Esophagus muscularis mucosa (tissue), 4 donors: ENCODE measurements around the gene OR1J2. TPM values are rescaled to one million over a fixed set of nuclear protein-coding genes. Genes with fewer than 3 reads are reported as not detected.
A peak's percentile ranks its signal among the peaks of the same experiment; 100 is the strongest.

Experiments used
- DNase-seq: peaks from one replicate; pipeline ENCODE4 v3.0.0-alpha.2; 2017; ENCODE audit errors: extremely low spot score
- H3K27ac ChIP-seq, 4 donors: fragments of 200-600 bp; sonication (generic); replicated peaks in 1 of 4; 1 replicate in 3 of 4; 2 replicates in 1 of 4; pipeline ENCODE4 v1.5.1; 2016 to 2019; ENCODE audit warnings: mild to moderate bottlenecking in 1 of 4
- H3K27me3 ChIP-seq, 4 donors: fragments of 200-600 bp; sonication (generic); one replicate each; pipeline versions ENCODE4 v1.5.1 to v1.6.0; 2016 to 2019
- H3K36me3 ChIP-seq, 4 donors: fragments of 200-600 bp; sonication (generic); one replicate each; pipeline ENCODE4 v1.5.1; 2016 to 2019
- H3K4me1 ChIP-seq, 4 donors: fragments of 200-600 bp; sonication (generic); one replicate each; pipeline ENCODE4 v1.5.1; 2016 to 2019
- H3K4me3 ChIP-seq, 4 donors: fragments of 200-600 bp; sonication (generic); 1 replicate in 2 of 4; 2 replicates in 2 of 4; pipeline ENCODE4 v1.5.1; 2016 to 2019; ENCODE audit warnings: mild to moderate bottlenecking in 4 of 4, moderate library complexity in 1 of 4
- H3K9me3 ChIP-seq, 4 donors: fragments of 200-600 bp; sonication (generic); 1 replicate in 3 of 4; 2 replicates in 1 of 4; pipeline ENCODE4 v1.5.1; 2016 to 2019
- EP300 ChIP-seq: sonication (generic); formaldehyde crosslinking; IDR thresholded peaks from one replicate; pipeline ENCODE4 v1.6.1; 2017; ENCODE audit warnings: antibody characterized with exemption
- POLR2A ChIP-seq: fragments of 450-650 bp; IDR thresholded peaks from one replicate; pipeline ENCODE4 v1.6.1; 2017; ENCODE audit warnings: antibody characterized with exemption, moderate library complexity, mild to moderate bottlenecking, low read depth
- POLR2AphosphoS5 ChIP-seq, 2 donors: sonication (generic); formaldehyde crosslinking; IDR thresholded peaks; one replicate each; pipeline ENCODE4 v1.6.1; 2017; ENCODE audit warnings: antibody characterized with exemption in 2 of 2
- WGBS: methylation state at CpG from one replicate; pipeline ENCODE4 v1.1.5; 2018; 5-methylcytosine and 5-hydroxymethylcytosine counted together
- intact Hi-C: fragments of 100-400 bp; cut with DNase I; formaldehyde crosslinking; loops from one replicate; pipeline ENCODE4 v1.15.1; 2023
- total RNA-seq, 4 donors: library from RNA; depleted of rRNA; stranded (reverse); fragments of >200 nt; gene quantifications; one replicate each; pipeline versions ENCODE4 v1.1.0 to v1.2.1, GENCODE V29; 2016
- TF ChIP-seq, protein P1 (sequence below), 3 experiments: fragments of 200-600 bp in 2 of 3; fragments of 450-650 bp in 1 of 3; sonication (generic) in 2 of 3; IDR thresholded peaks; one replicate each; pipeline ENCODE4 v1.5.1; 2017 to 2019; ENCODE audit warnings: antibody characterized with exemption in 3 of 3, mild to moderate bottlenecking in 2 of 3, moderate library complexity in 1 of 3

Gene OR1J2, protein sequence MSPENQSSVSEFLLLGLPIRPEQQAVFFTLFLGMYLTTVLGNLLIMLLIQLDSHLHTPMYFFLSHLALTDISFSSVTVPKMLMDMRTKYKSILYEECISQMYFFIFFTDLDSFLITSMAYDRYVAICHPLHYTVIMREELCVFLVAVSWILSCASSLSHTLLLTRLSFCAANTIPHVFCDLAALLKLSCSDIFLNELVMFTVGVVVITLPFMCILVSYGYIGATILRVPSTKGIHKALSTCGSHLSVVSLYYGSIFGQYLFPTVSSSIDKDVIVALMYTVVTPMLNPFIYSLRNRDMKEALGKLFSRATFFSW
- not detected for total RNA-seq

GRCh38 chr9:122510502-122510901 lies at the start of gene OR1J2:
OR1J2 (plus strand) TSS chr9:122510802; CDS start chr9:122510802, 0 bp downstream.
- Histone ChIP-seq H3K4me3 (no peak within 1 kb of the TSS), H3K27ac (no peak within 1 kb of the TSS), H3K9me3 (no peaks in the 10 kb centered on the region), H3K27me3 (no peaks in the 10 kb centered on the region), H3K4me1 (no peaks in the 10 kb centered on the region), H3K36me3 (no peaks in the 10 kb centered on the region)
- intact Hi-C loops, result no loop called here
- WGBS, result 73% methylated on average over 6 of the region's 6 CpGs
- TF ChIP-seq POLR2AphosphoS5 (IDR thresholded peaks at IDR 0.05), result no peak
- DNase-seq, result no peak

DNA sequence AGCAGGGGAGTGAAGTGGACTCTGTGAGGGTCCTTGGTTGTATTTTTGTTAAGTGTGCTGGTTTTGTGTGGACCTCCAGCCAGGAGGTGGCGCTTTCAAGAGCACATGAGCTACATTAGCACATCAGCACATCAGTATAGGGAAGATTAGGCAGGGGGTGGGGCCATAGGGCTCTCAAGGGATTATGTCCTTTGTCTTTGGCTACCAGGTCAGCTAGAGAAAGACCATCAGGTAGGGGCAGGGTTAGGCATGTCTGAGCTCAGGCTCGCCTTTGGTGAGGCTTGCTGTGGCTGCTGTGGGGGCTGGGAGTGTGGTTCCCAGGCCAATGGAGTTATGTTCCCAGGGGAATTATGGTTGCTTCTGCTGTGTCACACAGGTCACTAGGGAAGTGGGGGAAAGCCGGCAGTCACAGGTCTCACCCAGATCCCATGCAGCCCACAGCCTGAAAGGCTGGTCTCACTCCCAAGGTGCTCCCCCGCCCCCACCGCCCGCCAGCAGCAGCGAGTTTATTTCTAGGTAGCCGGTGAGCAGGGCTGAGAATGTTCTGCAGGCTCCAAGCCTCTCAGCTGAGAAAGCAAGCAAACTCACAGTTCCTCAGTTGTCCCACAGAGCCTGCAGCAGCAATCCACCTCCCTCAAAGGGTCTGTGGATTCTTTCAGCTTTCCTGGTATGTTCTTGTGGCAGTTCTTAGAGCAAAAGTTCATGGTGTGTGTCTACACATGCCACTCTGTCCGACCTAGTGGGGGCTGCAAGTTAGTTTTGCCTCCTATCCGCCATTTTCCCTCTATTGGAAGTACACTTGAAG lies 46.6 kb upstream of the OR1J2 start:
- intact Hi-C loops, result loop anchor here (2.0 kb wide), 1 partner anchor 347 kb away; no protein-coding TSS in a partner anchor

GRCh38 chr9:122464633-122465567 lies 45.7 kb upstream of the OR1J2 start:
- H3K4me3 ChIP-seq, result peak overlapping the region; percentile 39 to 56 (median 44)
- TF ChIP-seq, protein P1, sequence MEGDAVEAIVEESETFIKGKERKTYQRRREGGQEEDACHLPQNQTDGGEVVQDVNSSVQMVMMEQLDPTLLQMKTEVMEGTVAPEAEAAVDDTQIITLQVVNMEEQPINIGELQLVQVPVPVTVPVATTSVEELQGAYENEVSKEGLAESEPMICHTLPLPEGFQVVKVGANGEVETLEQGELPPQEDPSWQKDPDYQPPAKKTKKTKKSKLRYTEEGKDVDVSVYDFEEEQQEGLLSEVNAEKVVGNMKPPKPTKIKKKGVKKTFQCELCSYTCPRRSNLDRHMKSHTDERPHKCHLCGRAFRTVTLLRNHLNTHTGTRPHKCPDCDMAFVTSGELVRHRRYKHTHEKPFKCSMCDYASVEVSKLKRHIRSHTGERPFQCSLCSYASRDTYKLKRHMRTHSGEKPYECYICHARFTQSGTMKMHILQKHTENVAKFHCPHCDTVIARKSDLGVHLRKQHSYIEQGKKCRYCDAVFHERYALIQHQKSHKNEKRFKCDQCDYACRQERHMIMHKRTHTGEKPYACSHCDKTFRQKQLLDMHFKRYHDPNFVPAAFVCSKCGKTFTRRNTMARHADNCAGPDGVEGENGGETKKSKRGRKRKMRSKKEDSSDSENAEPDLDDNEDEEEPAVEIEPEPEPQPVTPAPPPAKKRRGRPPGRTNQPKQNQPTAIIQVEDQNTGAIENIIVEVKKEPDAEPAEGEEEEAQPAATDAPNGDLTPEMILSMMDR (IDR thresholded peaks at IDR 0.05), result peak; percentile 83 to 85 (median 85)
- TF ChIP-seq EP300, result no peak
- TF ChIP-seq POLR2AphosphoS5 (IDR thresholded peaks at IDR 0.05), result peak; percentile 47 to 52
- no peak for TF ChIP-seq POLR2A
- H3K36me3 ChIP-seq, result no peaks in the 10 kb centered on the region
- DNase-seq, result no peak
- H3K27me3 ChIP-seq, result no peaks in the 10 kb centered on the region
- WGBS, result 12% methylated on average over 10 of the region's 10 CpGs
- H3K27ac ChIP-seq, result peak overlapping the region in 2 of 4 donors; percentile 5 to 26
- no peaks in the 10 kb centered on the region for H3K9me3 ChIP-seq
- peaks cover 7 to 17% (median 13%) of the 10 kb centered on the region in 4 donors for H3K4me1 ChIP-seq
- intact Hi-C loops, result loop anchor here (2.0 kb wide), 1 partner anchor 346 kb away; no protein-coding TSS in a partner anchor

More for the DNA sequence above, 46.6 kb upstream of the OR1J2 start:
- no peaks in the 10 kb centered on the region for H3K27me3 ChIP-seq
- 75% methylated on average over 9 of the region's 10 CpGs for WGBS
- peak overlapping the region; percentile 39 to 56 (median 44) for H3K4me3 ChIP-seq
- TF ChIP-seq POLR2AphosphoS5 (IDR thresholded peaks at IDR 0.05) (no peak), EP300 (no peak), POLR2A (no peak)
- TF ChIP-seq, protein P1 (IDR thresholded peaks at IDR 0.05), result no peak
- no peaks in the 10 kb centered on the region for H3K36me3 ChIP-seq
- no peak for DNase-seq
- peaks cover 7 to 17% (median 13%) of the 10 kb centered on the region in 4 donors for H3K4me1 ChIP-seq
- H3K9me3 ChIP-seq, result no peaks in the 10 kb centered on the region
- H3K27ac ChIP-seq, result peak overlapping the region in 1 of 4 donors; percentile 26

- H3K36me3 ChIP-seq, result no peaks in the 10 kb centered on the region
- no peaks in the 10 kb centered on the region for H3K27me3 ChIP-seq
- no peak for DNase-seq
- intact Hi-C loops, result no loop called here
- TF ChIP-seq POLR2AphosphoS5 (IDR thresholded peaks at IDR 0.05), result no peak
- TF ChIP-seq, protein P1 (IDR thresholded peaks at IDR 0.05), result no peak
- no peak for TF ChIP-seq POLR2A
- no peak for TF ChIP-seq EP300
- no peaks in the 10 kb centered on the region for H3K9me3 ChIP-seq
- H3K27ac ChIP-seq, result no peak overlapping the region
- H3K4me1 ChIP-seq, result peaks cover 7 to 17% (median 13%) of the 10 kb centered on the region in 4 donors
- 75% methylated on average over 3 of the region's 3 CpGs for WGBS
- no peak overlapping the region for H3K4me3 ChIP-seq
Measured at GRCh38 chr9:122466456-122466855, 44.1 kb upstream of the OR1J2 start.
